A549 (cell line): ENCODE measurements around the gene PRR5L.

Experiments
- CBX8 ChIP-seq: fragments of 200-600 bp; sonication (generic); IDR thresholded peaks from 2 replicates; pipeline ENCODE4 v1.6.1; 2016
- CEBPB ChIP-seq, 2 experiments: fragments of >200 bp in 1 of 2; sonication (Bioruptor Twin) in 1 of 2; formaldehyde crosslinking in 1 of 2; IDR thresholded peaks; 2 replicates each; pipeline ENCODE4 v1.6.1; 2012 to 2016
- ESRRA ChIP-seq: fragments of 150-350 bp; IDR thresholded peaks from 2 replicates; pipeline ENCODE4 v1.6.1; 2014; ENCODE audit warnings: mild to moderate bottlenecking, low read length, borderline replicate concordance
- FOSL2 ChIP-seq, 2 experiments: fragments of 450-650 bp in 1 of 2; fragments of >200 bp in 1 of 2; sonication (Bioruptor Twin) in 1 of 2; formaldehyde crosslinking; IDR thresholded peaks; 2 replicates each; pipeline versions ENCODE4 v1.5.0 to v1.6.1; 2016 to 2020; ENCODE audit warnings: mild to moderate bottlenecking in 1 of 2, moderate library complexity in 1 of 2
- MAX ChIP-seq: IDR thresholded peaks from 2 replicates; pipeline ENCODE4 v1.6.1; 2012
- POLR2A ChIP-seq: IDR thresholded peaks from 2 replicates; pipeline ENCODE4 v1.6.1; 2012; ENCODE audit warnings: mild to moderate bottlenecking, low read length
- RCOR1 ChIP-seq: fragments of 150-350 bp; IDR thresholded peaks from 2 replicates; pipeline ENCODE4 v1.6.1; 2014; ENCODE audit warnings: antibody characterized with exemption, low read length, low read depth
- SREBF2 ChIP-seq: fragments of 450-650 bp; IDR thresholded peaks from 2 replicates; pipeline ENCODE4 v1.6.1; 2014; ENCODE audit warnings: mild to moderate bottlenecking, moderate library complexity
- ZNF302 ChIP-seq: fragments of 250-450 bp; sonication (Bioruptor Pico); IDR thresholded peaks from 2 replicates; pipeline ENCODE4 v1.9.0; 2021; ENCODE audit warnings: inconsistent platforms, mild to moderate bottlenecking, moderate library complexity
- TF ChIP-seq, protein P1 (sequence below): fragments of >200 bp; sonication (Bioruptor Twin); formaldehyde crosslinking; IDR thresholded peaks from 3 replicates; pipeline ENCODE4 v1.5.1; 2016

DNA sequence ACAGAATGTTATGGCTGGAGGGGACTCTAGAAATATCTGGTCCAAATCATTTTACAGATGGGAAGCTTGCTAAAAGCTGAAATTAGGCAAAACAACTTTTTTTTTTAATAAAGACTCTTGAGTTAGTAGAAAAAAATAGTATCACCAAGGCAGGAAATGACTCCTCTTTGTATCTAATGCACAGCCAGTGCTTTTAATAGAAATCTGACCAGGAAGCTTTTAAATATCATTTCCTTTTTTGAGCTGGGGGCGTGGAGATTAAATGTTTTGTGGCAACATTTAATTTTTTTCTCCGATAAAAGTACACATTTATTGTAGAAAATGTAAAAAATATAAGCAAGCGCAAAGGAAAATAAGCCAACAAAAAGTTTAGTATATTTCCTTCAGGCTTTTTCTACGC is 191.5 kb downstream of the PRR5L start:
- TF ChIP-seq CEBPB (IDR thresholded peaks at IDR 0.05) (no peak), MAX (no peak), ESRRA (no peak), RCOR1 (no peak), FOSL2 (IDR thresholded peaks at IDR 0.05) (no peak), FOSL2 (CRISPR knock-in tag; IDR thresholded peaks at IDR 0.05) (no peak), ZNF302 (CRISPR knock-in tag) (no peak), CBX8 (no peak), SREBF2 (no peak), POLR2A (no peak)
- TF ChIP-seq, protein P1, sequence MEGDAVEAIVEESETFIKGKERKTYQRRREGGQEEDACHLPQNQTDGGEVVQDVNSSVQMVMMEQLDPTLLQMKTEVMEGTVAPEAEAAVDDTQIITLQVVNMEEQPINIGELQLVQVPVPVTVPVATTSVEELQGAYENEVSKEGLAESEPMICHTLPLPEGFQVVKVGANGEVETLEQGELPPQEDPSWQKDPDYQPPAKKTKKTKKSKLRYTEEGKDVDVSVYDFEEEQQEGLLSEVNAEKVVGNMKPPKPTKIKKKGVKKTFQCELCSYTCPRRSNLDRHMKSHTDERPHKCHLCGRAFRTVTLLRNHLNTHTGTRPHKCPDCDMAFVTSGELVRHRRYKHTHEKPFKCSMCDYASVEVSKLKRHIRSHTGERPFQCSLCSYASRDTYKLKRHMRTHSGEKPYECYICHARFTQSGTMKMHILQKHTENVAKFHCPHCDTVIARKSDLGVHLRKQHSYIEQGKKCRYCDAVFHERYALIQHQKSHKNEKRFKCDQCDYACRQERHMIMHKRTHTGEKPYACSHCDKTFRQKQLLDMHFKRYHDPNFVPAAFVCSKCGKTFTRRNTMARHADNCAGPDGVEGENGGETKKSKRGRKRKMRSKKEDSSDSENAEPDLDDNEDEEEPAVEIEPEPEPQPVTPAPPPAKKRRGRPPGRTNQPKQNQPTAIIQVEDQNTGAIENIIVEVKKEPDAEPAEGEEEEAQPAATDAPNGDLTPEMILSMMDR, result no peak
